Measurements from ENCODE around the gene BTBD9. TPM values are rescaled to one million over a fixed set of nuclear protein-coding genes. Genes with fewer than 3 reads are reported as not detected.

BTBD9 gene
- total RNA-seq, 4 donors from 2014 or later = 8.6 to 34.1 (median 30.8) TPM

DNA sequence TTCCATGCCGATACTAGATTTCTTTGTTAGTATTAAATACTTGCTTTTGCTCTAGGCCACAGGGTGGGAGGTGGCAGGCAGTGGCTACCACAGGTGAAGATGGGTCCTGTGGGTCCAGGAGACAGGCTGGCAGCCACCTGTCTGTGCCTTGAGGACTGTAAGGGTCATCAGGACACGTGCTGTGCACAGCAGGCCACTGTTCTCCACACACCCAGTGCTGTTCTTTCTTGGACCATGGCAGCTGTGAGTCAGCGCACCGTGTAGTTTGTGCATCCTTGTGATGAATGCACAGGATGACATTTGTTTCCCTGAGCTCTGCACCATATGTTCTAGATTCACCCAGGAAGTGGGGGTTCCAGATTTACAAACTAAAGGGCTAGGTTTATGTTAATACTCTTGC, 503.2 kb downstream of the BTBD9 start:
- no peak for DNase-seq
- 91% methylated on average over 4 of the region's 4 CpGs; no CpG with 5 or more reads in 1 of the 2 donors for WGBS, 2 donors (ENCODE audit: low coverage in 1 of 2)
- Histone ChIP-seq H3K27me3 (no peaks in the 10 kb centered on the region), H3K27ac (no peak overlapping the region), H3K36me3 (no peaks in the 10 kb centered on the region), H3K4me1 (no peaks in the 10 kb centered on the region), H3K4me3 (no peak overlapping the region), H3K9me3 (no peaks in the 10 kb centered on the region)
- TF ChIP-seq, protein P1, sequence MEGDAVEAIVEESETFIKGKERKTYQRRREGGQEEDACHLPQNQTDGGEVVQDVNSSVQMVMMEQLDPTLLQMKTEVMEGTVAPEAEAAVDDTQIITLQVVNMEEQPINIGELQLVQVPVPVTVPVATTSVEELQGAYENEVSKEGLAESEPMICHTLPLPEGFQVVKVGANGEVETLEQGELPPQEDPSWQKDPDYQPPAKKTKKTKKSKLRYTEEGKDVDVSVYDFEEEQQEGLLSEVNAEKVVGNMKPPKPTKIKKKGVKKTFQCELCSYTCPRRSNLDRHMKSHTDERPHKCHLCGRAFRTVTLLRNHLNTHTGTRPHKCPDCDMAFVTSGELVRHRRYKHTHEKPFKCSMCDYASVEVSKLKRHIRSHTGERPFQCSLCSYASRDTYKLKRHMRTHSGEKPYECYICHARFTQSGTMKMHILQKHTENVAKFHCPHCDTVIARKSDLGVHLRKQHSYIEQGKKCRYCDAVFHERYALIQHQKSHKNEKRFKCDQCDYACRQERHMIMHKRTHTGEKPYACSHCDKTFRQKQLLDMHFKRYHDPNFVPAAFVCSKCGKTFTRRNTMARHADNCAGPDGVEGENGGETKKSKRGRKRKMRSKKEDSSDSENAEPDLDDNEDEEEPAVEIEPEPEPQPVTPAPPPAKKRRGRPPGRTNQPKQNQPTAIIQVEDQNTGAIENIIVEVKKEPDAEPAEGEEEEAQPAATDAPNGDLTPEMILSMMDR (IDR thresholded peaks at IDR 0.05) = no peak
- TF ChIP-seq POLR2A (IDR thresholded peaks at IDR 0.05) (no peak), EP300 (IDR thresholded peaks at IDR 0.05; ENCODE audit: low read depth) (no peak), POLR2AphosphoS5 (IDR thresholded peaks at IDR 0.05) (no peak)
- intact Hi-C loops (cut with DNase I; ENCODE audit: low total_unique reads) = no loop called here
- in situ Hi-C loops (cut with MboI; ENCODE audit: low pct_ligation_motif_present in 1 of 4, low pct_unique_long_range_greater_than_20kb in 1 of 4, low sequenced_read_pairs in 3 of 4) = no loop called here

DNA sequence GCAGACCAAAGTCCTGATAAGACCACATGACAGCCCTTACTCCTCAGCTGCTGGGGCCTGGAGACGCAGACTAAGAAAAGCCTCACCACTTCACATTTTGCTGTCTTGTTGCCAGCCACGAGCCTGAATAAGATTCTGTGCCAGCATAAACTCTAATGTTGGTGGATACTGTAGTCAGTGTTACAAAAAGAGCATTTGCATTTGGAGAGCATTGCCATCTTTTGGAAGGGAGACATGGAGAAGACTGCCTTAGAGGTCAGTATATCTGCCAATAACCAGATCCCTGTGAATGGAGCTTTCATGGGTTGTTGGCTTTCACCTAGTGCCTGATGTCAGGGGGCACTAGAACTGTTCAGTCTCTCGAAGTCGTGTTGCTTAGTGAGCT, 505.0 kb downstream of the BTBD9 start:
- in situ Hi-C loops (cut with MboI; ENCODE audit: low pct_ligation_motif_present in 1 of 4, low pct_unique_long_range_greater_than_20kb in 1 of 4, low sequenced_read_pairs in 3 of 4) (no loop called here), intact Hi-C loops (cut with DNase I; ENCODE audit: low total_unique reads) (no loop called here)
- Histone ChIP-seq H3K27me3 (no peaks in the 10 kb centered on the region), H3K36me3 (no peaks in the 10 kb centered on the region), H3K4me3 (no peak overlapping the region), H3K9me3 (no peaks in the 10 kb centered on the region), H3K4me1 (no peaks in the 10 kb centered on the region), H3K27ac (no peak overlapping the region)
- 83% methylated on average over 4 of the region's 4 CpGs; no CpG with 5 or more reads in 1 of the 2 donors for WGBS, 2 donors (ENCODE audit: low coverage in 1 of 2)
- no peak for TF ChIP-seq EP300 (IDR thresholded peaks at IDR 0.05; ENCODE audit: low read depth)
- TF ChIP-seq POLR2A (IDR thresholded peaks at IDR 0.05) = no peak
- TF ChIP-seq POLR2AphosphoS5 (IDR thresholded peaks at IDR 0.05) = no peak
- TF ChIP-seq, protein P1 (IDR thresholded peaks at IDR 0.05) = no peak
- DNase-seq = no peak

DNA sequence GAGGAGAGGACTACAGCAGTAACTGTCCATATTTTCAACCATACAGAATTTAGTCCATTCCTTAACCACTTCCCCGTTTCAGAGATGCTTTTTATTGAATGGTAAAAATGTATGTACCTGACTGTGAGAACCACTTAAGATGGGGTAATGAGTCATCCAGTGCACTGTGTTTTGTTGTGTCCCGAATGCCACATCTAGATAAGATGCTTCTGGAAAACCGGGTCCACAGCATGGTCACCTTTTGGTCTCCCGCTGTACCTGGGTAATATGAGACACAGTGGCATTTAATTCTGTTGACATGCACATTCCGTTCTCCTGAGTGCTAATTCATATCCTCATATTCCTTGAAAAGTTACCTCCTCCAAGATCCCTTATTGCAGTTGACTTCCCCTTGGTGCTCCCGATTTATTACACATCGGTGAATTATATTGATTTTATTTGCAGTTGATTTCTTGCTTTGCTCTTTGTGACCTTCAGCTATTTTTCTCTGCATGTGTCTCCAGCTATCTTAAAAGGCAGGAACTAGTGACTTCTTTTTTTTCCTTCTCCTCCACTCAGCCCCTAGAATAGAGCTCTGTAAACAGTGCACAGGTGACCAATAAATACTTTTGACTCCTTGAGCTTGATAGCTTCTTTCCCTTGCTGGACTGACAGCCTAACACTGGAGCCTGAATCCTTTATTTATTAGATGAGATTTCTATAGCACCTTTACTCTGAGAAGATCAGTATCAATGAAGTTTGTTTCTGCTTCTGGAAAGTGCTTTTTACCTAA, 505.6 kb downstream of the BTBD9 start:
- intact Hi-C loops (cut with DNase I; ENCODE audit: low total_unique reads) = no loop called here
- H3K9me3 ChIP-seq = no peaks in the 10 kb centered on the region
- 92 to 100% methylated on average over 3 to 7 of the region's 7 CpGs for WGBS, 2 donors (ENCODE audit: low coverage in 1 of 2)

DNA sequence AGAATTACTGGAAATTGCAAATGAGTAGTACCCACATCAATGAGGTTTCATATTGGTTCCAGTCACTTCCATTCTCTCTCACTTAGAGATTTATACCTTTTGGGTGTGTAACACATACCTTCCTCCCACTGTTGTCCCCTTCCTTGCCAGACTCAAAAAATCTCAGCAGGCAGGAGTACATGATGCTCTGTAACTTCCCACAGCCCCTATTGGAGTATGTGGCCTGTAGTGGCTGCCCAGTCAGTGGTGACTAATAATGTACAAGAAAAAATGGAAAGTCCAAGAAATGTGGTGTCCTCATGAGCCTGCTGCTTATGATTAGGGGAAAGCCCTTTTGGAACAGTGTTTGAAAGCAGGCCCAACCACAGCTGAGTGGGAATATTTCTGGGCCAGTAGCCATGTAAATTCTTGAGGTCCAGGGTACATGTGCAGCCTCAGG, 508.2 kb downstream of the BTBD9 start:
- intact Hi-C loops (cut with DNase I; ENCODE audit: low total_unique reads) (no loop called here), in situ Hi-C loops (cut with MboI; ENCODE audit: low pct_ligation_motif_present in 1 of 4, low pct_unique_long_range_greater_than_20kb in 1 of 4, low sequenced_read_pairs in 3 of 4) (no loop called here)
- Histone ChIP-seq H3K4me1 (no peaks in the 10 kb centered on the region), H3K36me3 (no peaks in the 10 kb centered on the region), H3K9me3 (no peaks in the 10 kb centered on the region), H3K4me3 (no peak overlapping the region), H3K27me3 (no peaks in the 10 kb centered on the region), H3K27ac (no peak overlapping the region)
- DNase-seq = no peak
- TF ChIP-seq, protein P1 (IDR thresholded peaks at IDR 0.05) = no peak
- no peak for TF ChIP-seq EP300 (IDR thresholded peaks at IDR 0.05; ENCODE audit: low read depth)
- no peak for TF ChIP-seq POLR2AphosphoS5 (IDR thresholded peaks at IDR 0.05)
- no peak for TF ChIP-seq POLR2A (IDR thresholded peaks at IDR 0.05)

More for the DNA sequence above, 505.6 kb downstream of the BTBD9 start:
- TF ChIP-seq POLR2AphosphoS5 (IDR thresholded peaks at IDR 0.05) (no peak), EP300 (IDR thresholded peaks at IDR 0.05; ENCODE audit: low read depth) (no peak), POLR2A (IDR thresholded peaks at IDR 0.05) (no peak)
- TF ChIP-seq, protein P1 (IDR thresholded peaks at IDR 0.05) = no peak
- H3K36me3 ChIP-seq = no peaks in the 10 kb centered on the region
- no peak for DNase-seq
- H3K27me3 ChIP-seq = no peaks in the 10 kb centered on the region
- no peak overlapping the region for H3K4me3 ChIP-seq
- in situ Hi-C loops (cut with MboI; ENCODE audit: low pct_ligation_motif_present in 1 of 4, low pct_unique_long_range_greater_than_20kb in 1 of 4, low sequenced_read_pairs in 3 of 4) = no loop called here
- H3K27ac ChIP-seq = no peak overlapping the region
- no peaks in the 10 kb centered on the region for H3K4me1 ChIP-seq

Data from transverse colon (tissue), 4 donors.